ENCODE data around the gene ACTG1.

The ACTG1 gene

GRCh38 chr17:81544281-81544974 is 31.8 kb upstream of the ACTG1 start:
- DNase-seq, result no peak

GRCh38 chr17:81543756-81544155 is 31.2 kb upstream of the ACTG1 start:
- no peak for DNase-seq

DNA sequence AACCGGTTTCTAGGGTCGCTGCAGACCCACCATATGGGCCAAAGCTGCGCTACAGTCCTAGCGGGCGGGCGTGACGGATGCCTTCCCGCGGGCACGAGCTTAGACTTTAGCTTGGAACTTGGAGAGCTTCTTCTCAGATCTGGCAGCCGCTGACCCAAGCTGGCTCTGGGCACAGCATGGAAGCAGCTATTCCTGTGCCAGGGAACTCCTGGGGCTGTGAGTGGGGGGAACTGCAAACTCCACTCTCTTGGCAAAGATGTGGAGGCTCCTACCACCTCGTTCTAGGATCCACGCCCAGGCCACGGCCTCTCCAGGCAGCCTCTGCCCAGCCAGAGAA is 30.7 kb upstream of the ACTG1 start:
- DNase-seq, result no peak

DNA sequence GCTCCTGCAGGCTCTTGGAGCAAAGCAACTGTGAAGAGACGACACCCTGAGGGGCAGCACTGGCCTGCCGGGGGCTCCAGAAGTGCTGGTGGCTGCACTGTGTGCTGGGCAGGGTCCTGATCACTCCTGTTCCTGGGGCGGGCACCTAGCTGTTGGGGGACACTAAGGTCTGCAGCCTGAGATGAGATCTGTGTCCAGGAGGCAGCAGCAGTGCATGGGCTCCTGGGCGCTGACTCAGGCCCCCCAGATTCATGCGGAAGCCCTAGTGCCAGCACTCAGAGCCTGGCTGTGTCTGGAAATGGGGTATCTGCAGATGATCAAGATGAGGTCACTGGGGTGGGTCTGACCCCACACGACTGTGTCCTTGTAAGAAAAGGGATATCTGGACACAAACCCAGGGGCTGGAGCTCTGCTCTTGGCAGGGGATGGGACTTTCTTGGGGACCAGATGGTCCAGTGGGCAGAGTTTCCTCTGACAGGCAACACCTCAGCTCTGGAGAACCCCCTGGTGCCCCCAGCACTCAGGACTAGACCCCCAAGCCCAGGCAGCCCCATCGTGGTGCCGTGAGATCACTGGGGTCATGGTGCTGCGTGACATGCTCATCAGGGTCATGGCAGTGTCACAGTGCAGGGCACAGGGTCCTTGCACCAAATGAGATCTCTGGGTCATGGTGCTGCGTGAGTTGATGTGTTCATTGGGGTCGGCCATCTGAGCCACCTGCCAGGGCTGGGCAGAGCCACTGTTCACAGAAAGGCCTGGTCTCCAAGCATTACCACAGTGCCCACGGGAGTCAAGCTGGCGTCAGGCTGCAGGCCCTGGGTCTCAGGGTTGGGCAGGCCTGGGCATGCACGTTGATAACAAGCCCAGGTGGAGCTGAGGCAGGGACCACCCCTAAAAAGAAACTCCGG is 30.1 kb upstream of the ACTG1 start:
- no peak for DNase-seq

GRCh38 chr17:81541123-81541522 is 28.5 kb upstream of the ACTG1 start:
- no peak for DNase-seq

DNA sequence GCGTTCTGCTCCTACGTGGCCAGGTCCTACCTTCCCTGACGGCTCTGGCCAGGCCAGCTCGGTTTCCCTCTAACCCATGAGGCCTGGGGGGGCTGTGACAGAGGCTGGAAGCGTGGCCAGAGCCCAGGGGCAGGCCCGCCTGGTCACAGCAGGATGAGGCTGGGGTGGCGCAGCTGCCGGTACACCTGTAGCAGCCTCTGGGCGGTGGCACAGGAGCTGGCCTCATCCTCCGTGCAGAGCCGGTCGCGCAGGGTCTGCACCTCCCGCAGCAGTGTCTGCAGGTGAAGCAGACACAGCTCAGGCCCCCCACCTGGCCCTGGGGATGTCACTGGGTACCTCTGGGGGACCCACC is 28.1 kb upstream of the ACTG1 start:
- DNase-seq, result no peak

- DNase-seq, result no peak
Observed at GRCh38 chr17:81539961-81540675, 27.5 kb upstream of the ACTG1 start.

DNA sequence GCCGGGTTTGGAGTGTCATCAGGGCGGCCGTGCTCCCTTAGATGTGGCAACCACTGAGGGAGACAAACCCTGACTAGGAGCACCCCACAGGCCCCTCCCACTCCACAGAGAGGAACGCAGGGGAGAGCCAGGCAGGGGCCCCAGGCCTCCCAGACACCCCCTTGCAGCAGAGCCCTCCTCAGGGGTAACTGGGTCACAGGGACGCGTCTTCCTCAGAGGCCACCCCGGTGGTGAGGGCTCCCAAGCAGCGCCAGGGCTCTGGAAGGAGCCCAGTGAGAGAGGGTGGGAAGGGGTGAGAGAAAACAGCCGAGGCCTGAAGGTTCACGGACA is 26.9 kb upstream of the ACTG1 start:
- DNase-seq, result no peak

GRCh38 chr17:81538651-81539570 is 26.3 kb upstream of the ACTG1 start:
- no peak for DNase-seq

DNA sequence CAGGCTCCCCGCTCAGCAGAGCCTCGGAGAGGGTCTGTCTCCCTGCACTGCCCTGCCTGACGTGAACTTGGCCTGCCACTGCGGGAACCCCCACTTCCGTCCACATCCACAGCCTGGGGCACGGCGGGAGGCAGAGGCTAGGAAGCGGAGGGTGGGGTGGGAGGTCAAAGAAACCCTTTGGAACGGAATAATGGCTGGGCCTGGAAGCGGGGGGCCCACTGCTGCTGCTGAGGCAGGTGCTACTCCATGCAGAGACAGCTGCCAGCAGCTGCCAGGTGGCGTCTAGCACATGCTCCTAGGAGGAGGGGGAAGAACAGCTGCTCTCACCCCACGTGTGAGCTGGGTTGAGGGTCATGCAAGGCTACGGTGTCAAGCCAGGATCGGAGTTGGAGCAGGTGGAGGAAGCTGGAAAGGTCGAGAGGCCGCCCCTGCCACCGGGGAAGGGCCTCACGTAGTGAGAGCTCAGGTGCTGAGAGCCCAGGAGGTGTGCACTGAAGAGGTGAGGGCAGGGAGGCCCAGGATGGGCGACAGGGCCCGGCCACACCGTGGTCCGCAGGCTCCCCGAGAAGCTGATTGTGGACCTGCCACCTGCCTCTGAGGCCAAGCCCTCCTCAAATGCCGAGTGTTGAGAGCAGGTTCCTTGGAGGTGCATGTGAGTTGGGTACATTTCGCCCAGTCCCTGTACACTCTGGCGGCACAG is 25.4 kb upstream of the ACTG1 start:
- no peak for DNase-seq

DNA sequence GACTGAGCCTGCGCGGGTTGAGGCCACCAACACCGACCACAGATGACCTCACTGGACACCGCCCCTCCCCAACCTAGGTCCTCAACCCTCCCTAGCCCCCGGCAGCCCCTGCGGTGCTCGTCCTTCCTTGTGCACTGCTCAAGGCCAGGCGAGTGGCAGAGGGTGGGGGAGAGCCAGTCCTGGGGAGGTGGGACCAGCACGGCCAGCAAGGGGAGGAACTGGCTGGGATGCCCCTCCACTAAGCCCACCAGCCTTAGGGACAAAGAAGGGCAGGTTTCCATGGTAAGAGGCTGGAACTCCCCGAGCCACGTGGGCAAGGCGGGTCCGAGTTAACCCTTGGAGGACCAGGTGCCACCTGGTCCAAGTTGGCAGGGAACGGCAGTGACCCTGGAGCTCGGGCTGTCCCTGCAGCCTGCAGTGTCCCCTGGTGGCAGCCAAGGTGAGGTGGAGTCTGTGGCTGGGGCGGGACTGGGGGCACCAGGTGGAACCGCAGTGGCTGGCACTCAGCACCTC is 24.8 kb upstream of the ACTG1 start:
- DNase-seq, result no peak

DNA sequence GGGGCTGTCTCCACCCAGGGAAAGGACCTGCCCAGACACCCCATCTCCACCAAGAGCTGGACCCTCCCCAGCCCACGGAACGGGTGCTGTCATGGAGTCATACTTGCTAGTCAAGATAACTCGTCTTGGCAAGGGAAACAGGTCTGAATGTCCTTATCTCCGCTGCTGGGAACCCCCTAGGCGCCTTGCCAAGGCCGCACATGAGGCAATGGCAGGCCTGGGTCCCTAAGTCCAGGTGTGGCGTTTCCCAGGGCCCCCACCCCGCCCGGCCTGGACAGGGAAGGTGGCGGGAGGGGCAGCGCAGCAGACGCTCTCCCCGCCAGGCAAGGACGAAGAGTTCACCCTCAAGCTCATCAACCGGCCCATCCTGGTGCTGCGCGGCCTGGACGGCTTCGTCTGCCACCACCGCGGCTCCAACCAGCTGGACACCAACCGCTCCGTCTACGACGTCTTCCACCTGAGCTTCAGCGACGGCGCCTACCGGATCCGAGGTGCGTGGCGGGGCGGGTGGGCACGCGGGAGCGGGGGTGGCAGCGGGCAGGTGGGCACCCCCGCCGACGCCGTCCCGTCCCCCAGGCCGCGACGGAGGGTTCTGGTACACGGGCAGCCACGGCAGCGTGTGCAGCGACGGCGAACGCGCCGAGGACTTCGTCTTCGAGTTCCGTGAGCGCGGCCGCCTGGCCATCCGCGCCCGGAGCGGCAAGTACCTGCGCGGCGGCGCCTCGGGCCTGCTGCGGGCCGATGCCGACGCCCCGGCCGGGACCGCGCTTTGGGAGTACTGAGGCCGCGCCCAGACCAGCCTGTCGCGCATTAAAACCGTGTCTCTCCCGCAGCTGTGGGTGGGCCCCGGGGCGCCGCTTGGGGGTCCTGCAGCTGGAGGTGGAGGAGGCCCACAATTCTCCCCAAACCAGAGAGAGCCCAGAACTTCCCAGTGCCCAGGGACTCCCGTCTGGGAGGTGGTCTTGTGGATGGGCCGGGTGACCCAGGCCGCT is 24.0 kb upstream of the ACTG1 start:
- no peak for DNase-seq

DNA sequence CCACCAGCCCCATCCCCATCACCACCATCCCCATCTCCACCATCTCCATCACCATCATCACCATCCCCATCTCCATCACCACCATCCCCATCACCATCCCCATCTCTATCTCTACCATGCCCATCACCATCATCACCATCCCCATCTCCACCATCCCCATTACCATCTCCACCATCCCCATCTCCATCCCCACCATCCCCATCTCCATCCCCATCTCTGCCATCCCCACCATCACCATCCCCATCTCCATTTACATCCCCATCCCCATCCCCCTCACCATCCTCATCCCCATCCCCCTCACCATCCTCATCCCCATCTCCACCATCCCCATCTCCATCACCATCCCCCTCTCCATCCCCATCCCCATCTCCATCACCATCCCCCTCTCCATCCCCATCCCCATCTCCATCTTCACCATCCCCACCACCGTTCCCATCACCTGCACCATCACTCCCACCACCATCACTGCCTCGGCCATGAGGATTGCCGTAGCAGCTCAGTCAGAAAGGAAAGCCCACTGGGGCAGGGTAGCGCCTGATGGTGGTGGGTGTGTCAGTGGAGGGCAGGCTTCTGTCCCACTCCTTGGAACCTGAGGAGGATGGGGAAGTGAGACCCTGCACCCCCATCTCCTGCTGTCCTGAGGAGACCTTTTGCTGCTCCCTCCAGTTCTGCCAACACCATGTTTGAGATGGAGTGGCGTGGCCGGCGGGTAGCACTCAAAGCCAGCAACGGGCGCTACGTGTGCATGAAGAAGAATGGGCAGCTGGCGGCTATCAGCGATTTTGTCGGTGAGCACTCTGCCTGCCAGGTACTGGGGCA is 23.1 kb upstream of the ACTG1 start:
- no peak for DNase-seq

DNA sequence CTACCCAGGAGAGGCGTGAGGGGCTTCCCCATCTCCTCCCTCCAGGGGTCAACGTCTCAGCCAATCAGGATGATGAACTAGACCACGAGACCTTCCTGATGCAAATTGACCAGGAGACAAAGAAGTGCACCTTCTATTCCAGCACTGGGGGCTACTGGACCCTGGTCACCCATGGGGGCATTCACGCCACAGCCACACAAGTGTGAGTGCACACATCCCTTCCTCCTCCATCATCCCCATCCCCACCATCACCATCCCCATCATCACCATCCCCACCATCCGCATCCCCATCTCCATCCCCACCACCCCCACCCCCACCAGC is 22.4 kb upstream of the ACTG1 start:
- no peak for DNase-seq

GRCh38 chr17:81534157-81535006 is 21.8 kb upstream of the ACTG1 start:
- no peak for DNase-seq

- DNase-seq, result no peak
Observed at GRCh38 chr17:81533339-81534141, 20.9 kb upstream of the ACTG1 start.

- no peak for DNase-seq
Observed at GRCh38 chr17:81532490-81533287, 20.1 kb upstream of the ACTG1 start.

All from activated CD4-positive, alpha-beta T cell treated with anti-CD3 and anti-CD28 coated beads, Interleukin-10, Interleukin-2, amounts not matched to agents 100 ng/mL and 50 ng/mL, durations not matched to agents 16 hours and 8 hours (primary cell).